UCSD-AML1 (cell line): ENCODE measurements around the gene DNAJB11.
A peak's percentile ranks its signal among the peaks of the same experiment; 100 is the strongest.
"Not testable (repeated sequence)": the region's sequence is repeated elsewhere in the genome, so short reads cannot be mapped to it uniquely, and the experiment has no call there.

Experiments
- DNase-seq: peaks from one replicate; lab custom pipeline; 2025; ENCODE audit not compliant: unreplicated experiment; lab: John Stamatoyannopoulos, UW

DNAJB11 gene

GRCh38 chr3:186551387-186551786 is 19.1 kb upstream of the DNAJB11 start:
- DNase-seq: no peak

- no peak for DNase-seq
These were observed 18.0 kb upstream of the DNAJB11 start for GRCh38 chr3:186552408-186553031.

GRCh38 chr3:186564586-186564985 is 5.9 kb upstream of the DNAJB11 start:
- no peak for DNase-seq

DNA sequence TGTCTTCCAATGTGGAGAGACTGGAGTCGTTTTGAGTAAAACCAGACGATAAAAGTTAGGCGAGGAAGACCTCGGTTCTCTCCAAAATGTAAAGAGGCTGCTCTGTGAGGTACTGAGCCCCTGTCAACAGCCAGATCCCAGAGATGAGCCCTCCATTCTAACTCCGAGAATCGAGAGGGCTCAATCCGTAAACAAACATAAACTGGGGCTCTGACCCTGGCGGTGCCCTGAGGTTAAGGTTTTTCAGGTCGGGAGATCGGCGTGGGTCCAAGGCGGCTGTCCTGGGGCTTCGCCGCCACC is 3.8 kb upstream of the DNAJB11 start:
- no peak for DNase-seq

GRCh38 chr3:186567072-186567921 is 3.2 kb upstream of the DNAJB11 start, which contains the start of gene TBCCD1:
TSS of gene TBCCD1 (minus strand) at chr3:186567339. CDS start at chr3:186564329, 3,010 bp downstream.
- DNase-seq: peak; percentile 94

GRCh38 chr3:186569361-186569760 is 1.2 kb upstream of the DNAJB11 start:
- DNase-seq: not testable (repeated sequence)

DNA sequence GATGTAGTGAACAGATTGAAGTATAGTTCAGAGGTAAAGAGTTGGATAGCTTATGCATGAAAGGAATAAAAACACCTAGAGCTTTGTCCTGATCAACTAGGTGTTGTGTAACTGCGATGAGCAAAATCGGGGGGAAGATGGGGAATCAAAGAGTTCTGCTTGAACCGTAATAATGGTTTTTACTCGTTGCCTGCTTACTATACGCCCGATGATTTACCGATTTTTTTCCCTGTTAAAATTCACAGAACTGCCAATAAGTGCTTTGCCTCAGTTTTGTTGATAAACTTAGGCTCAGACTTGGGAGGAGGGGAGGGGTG is 783 bp upstream of the DNAJB11 start:
- DNase-seq: no peak

GRCh38 chr3:186570941-186571643 is 572 bp downstream of the DNAJB11 start:
- DNase-seq: no peak

DNA sequence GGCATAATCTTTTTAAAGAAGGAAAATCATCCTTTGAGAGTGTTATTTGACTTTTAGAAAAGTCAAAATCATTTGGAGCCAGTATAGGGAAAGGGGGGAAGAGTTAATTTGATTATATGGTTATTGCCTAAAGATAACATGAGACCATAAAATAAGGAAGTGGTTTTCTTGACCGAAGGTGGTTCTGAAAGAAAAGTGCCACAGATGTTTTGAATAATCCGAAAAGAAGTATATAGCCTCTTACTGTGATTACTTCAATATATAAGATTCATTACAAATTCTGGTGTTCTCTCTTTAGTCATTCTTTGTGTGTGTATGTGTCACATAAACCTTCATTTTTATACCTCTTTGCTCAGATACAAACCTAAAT is 1.1 kb downstream of the DNAJB11 start:
- DNase-seq: no peak

GRCh38 chr3:186577521-186577920 is 7.0 kb downstream of the DNAJB11 start:
- no peak for DNase-seq

DNA sequence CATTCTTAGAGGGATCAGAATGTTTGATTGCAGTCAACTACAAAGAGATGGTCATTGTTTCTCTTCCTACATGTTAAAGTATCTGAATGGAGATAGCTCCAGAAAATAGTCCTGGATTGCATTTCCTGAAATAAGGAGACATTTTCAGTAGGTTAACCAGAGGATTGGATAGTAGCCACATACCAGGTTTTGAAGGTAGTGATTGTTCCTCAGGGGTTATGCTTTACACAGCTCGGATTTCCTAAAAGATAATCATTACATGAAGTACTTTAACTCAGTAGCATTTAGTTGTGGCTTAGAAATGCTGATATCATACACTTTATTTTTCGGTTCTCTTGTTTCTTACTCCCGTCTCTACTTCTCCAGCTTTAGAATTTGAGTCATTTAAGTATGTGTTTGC is 10.3 kb downstream of the DNAJB11 start:
- DNase-seq: no peak

DNA sequence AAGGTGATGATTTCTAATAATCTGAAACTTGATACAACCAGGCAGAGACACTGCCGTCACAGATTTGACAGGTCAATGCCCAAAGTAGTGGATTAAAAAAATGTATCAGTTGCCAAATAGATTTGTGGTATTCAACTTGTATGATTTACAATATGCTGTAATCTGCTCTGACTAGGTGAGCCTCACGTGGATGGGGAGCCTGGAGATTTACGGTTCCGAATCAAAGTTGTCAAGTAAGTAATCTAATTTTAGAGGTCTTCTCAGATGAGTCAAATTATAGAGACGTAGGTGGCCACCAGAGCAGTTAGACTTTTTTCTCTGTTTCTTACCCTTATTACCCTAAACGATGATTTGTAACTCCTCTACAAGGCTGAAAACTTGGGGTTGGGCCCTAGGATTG is 12.0 kb downstream of the DNAJB11 start:
- no peak for DNase-seq

GRCh38 chr3:186583831-186584230 is 13.3 kb downstream of the DNAJB11 start:
- DNase-seq: no peak

- DNase-seq: not testable (repeated sequence)
These were observed 15.7 kb downstream of the DNAJB11 start for GRCh38 chr3:186586245-186586644.

DNA sequence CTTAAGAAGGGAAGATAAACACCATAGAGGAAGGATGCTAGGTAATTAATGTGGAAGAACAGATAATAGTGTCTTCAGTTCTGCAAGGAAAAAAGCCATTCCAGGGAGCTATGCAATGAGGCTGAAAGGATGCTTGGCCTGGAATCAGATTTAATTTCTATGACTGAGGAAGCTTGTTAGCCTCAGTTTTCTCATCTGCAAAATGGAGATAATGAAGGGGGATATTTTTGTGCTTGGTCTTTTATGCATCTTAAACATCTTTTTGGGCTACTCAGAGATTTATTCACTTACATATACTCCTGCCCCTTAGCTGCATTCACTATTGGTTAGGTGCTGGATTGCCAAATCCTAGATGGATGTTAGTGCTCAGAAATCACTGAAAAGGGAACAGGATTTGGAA is 16.7 kb downstream of the DNAJB11 start:
- no peak for DNase-seq

DNA sequence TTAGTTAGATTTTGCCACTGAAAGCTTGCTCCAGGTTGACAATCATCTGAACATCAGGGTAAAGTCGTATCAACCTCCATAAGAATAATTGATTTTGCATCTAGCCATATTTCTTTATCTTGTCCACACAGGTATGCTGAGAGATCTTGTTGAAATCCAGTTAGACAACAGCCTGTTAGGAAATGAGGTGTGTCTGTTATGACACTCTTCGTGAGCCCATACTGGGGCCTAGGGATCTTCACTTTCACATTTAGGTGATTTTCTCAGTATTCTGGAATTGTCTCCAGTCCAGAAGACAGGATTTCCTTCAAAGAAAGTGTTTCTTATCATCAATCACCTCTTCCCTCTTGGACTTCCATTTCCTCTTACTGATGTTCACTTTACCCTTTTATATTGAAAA is 18.1 kb downstream of the DNAJB11 start:
- DNase-seq: no peak

- no peak for DNase-seq
These were observed 18.6 kb downstream of the DNAJB11 start for GRCh38 chr3:186589121-186589520.

GRCh38 chr3:186589856-186590579 is 19.5 kb downstream of the DNAJB11 start:
- DNase-seq: no peak

DNA sequence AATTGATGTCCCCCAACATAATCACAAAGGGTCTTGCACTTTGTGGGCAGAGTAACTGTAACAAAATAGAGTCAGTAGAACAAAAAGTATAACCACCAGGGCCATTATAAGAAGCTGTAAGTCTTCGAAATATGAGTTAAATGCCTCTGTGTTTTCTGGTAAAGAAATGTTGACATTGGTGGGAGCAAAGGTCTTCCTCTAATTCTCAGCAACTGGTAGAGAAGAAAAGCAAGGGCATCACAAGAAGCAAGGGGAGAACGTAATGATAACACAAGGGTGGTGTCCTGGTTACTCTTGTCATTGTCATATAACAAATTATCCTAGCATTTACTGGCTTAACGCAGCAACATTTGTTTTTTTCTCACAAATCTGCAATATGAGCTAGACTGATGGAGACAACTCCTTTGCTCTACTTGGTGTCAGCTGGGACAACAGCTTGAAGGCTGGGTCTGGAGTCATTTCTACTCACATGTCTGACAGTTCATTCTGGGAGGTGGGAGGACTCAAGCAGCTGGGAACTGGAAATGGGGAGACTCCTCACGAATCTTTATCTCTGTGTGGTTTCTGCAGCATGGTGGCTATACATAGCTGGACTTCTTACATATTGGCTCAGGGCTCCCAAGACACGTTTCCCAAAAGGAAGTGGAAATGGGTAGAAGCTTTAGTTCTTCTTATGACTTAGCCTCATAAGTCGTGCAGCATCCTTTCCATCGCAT is 20.2 kb downstream of the DNAJB11 start:
- no peak for DNase-seq

DNA sequence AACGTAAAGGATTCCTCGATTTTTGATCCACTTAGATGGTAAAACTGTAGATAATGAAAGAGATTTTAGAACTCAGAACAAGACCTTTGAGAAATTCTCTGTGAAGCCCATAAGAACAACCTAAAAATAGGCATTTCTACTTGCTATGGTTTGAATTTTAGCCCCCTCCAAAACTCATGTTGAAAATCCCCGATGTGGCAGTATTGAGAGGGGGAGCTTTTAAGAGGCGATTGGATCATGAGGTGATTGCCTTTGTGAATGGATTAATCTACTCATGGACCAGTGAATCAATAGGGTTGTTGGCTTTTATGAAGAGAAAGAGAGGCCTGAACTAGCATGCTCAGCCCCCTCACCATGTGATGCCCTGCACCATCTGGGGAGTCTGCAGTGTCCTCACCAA is 22.2 kb downstream of the DNAJB11 start:
- DNase-seq: no peak

DNA sequence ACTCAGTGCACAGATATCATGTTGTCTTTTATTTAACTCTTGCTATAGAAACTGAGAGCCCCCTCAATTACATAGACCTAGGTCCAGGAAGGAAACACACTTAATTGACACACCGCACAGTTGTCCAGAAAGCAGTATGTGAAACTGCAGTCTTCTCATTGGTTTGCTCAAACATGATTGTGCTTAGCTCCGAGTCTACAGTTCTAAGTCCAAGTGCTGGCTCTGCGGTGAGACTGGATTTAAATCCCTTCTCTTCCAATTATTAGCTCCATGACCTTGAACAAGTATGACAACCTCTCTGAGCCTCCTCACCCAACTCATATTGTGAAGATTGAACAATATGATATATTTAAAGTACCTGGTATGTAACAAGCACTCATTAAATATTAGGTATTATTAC is 23.3 kb downstream of the DNAJB11 start:
- DNase-seq: no peak
